Hippocampal formation (tissue), 2 donors: ENCODE data around the gene EPB41.
"Not testable (repeated sequence)": the region's sequence is repeated elsewhere in the genome, so short reads cannot be mapped to it uniquely, and the experiment has no call there.

ENCODE experiments used
- DNase-seq, 2 donors: peaks; one replicate each; lab custom pipeline; 2025; lab: John Stamatoyannopoulos, UW

EPB41 gene

GRCh38 chr1:29052941-29053340 is 138.6 kb downstream of the EPB41 start:
- DNase-seq = no peak

GRCh38 chr1:29055160-29055559 is 140.8 kb downstream of the EPB41 start:
- no peak for DNase-seq

DNA sequence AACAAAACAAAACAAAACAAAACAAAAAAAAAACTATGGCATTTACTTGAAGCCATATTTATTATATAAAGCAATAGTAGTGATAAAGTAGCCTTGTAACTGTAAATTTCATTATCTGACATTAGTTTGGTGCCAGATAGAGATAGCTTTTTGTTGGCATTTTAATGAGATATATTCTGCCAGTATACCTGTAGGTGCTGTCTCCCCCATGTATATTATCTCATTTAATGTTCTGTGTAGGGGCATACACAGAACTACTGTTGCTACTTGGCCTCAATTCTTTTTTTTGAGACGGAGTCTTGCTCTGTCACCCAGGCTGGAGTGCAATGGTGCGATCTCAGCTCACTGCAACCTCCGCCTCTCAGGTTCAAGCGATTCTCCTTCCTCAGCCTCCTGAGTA is 141.9 kb downstream of the EPB41 start:
- no peak for DNase-seq

- no peak for DNase-seq
Observed at GRCh38 chr1:29057700-29058099, 143.3 kb downstream of the EPB41 start.

DNA sequence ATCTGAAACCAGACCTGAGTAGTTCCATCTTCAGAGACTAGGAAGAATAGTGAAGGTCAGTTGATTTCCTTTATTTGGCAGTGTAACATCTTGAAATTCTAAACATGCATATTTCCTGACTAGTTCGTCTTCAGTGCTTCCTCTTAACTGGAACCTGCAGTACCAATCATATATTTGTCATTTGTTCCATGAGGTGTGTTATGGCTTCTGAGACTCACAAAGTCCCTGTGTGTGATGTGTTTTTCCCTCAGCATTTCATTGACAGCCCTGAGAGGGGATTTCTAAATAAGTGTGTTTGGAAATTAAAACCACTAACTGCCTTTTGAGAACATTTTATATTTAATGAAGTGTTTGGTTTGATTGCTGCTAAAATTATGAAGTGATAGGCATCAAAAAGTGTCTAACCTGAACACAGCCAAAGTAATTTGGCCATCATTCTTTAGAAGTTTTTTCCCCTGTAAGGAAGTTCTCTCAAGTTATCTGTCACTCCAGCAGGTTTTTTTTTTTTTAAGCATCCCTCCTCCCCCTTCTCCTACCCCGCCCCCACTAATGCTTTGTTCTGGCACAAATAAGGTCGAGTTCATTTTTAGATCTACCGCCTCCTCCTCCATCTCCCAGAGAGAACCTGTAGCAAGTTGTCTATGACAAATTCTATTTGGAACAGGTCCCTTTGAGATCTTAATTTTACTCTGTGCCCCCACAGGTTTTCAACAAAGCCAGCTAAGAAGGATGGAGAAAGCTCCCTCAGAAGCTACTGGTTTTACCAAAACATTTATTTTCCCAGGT is 148.0 kb downstream of the EPB41 start:
- no peak for DNase-seq

GRCh38 chr1:29064064-29064463 is 149.7 kb downstream of the EPB41 start:
- no peak for DNase-seq

- no peak for DNase-seq
Observed at GRCh38 chr1:29077155-29077554, 162.8 kb downstream of the EPB41 start.

DNA sequence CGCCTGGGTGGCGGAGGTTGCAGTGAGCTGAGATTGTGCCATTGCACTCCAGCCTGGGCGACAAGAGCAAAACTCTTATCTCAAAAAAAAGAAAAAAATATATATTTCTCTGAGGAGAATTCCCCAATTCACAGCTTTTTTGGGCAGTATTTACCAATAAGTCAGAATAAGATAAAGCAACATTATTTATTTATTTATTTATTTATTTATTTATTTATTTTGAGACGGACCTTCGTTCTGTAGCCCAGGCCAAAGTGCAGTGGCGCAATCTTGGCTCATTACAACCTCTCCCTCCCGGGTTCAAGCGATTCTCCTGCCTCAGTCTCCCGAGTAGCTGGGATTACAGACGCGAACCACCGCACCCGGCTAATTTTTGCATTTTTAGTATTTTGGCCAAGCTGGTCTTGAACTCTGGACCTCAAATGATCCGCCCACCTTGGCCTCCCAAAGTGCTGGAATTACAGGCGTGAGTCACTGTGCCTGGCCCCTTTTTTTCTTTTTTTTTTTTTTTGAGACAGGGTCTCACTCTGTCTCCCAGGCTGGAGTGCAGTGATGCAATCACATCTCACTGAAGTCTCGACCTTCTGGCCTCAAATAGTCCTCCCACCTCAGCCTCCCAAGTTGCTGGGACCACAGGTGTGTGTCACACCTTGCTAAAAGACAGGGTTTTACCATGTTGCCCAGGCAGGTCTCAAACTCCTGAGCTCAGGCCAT is 165.7 kb downstream of the EPB41 start:
- not testable (repeated sequence) for DNase-seq

GRCh38 chr1:29081201-29081600 is 166.8 kb downstream of the EPB41 start:
- no peak for DNase-seq

- DNase-seq = no peak
Observed at GRCh38 chr1:29082519-29082918, 168.2 kb downstream of the EPB41 start.

DNA sequence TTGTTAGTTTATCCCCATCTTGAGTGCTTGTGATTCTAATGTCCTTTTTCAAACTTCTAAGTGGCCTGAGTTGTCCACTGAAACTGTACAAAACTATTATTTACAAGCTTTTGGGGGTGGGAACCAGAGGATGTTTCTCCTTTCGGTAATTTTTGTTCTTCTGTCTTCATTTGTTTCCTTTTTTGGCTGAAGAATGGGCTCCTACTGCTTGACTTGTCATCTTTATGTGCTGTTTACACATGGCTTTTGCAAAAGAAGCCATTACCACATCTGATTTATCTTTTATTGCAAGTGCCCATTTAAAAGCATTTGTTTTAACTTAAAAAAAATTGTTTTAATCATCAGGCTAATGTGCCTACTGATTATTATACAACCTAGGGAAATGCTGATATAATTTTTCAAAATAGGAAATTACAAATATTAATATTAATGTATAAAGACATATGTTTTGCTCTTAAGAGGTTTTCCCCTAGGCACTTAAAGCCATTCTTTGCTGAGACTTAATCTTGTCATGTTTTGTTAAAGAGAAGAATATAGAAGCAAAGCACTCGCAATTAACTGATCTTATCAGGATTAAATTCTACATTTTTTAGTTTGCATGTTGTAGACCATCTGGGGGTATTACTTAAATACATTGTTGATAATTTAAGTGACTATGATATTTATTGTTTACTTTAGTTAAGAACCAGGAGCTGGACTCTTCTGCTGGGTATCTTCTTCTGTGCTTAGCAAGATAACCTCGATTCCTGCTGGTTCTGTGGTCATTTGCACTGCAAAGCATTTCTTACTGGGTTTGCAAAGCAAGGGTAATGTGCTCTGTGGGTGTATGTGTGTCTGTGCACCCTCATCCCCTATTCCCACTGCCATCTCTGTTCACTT is 169.2 kb downstream of the EPB41 start:
- DNase-seq = no peak

DNA sequence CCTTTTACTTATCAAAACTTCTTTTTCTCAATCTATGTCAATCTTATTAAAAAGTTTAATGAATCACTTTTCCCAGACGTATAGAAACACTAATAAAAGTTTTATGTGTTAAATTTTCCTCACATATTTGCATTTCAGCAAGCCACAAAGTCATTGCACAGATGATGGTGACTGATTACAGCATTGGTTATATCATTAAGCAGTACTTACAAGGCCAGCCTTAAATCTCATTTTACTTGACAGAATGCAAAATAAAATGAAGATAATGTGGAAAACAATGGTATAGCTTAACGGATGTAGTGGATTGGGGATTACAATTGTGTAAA is 169.8 kb downstream of the EPB41 start:
- DNase-seq = no peak

GRCh38 chr1:29090937-29091618 is 176.7 kb downstream of the EPB41 start:
- DNase-seq = no peak

- not testable (repeated sequence) for DNase-seq
Observed at GRCh38 chr1:29092704-29093103, 178.3 kb downstream of the EPB41 start.

- no peak for DNase-seq
Observed at GRCh38 chr1:29094433-29094832, 180.1 kb downstream of the EPB41 start.

- DNase-seq = no peak
Observed at GRCh38 chr1:29094954-29095353, 180.6 kb downstream of the EPB41 start.

GRCh38 chr1:29096231-29096886 is 182.0 kb downstream of the EPB41 start:
- no peak for DNase-seq

DNA sequence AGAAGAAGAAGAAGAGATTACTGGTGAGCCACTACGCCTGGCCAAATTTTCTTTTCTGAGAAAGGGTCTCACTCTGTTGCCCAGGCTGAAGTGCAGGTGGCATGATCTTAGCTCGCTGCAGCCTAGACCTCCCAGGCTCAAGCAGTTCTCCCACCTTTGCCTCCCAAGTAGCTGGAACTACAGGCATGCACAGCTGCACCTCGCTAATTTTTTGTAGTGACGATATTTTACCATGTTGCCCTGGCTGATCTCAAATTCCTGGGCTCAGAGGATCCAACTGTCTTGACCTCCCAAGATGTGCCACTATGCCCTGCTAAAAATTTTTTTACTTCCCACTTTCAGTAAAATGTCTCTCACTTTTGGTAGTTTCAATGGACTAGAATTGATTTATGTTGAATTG is 184.9 kb downstream of the EPB41 start:
- no peak for DNase-seq

GRCh38 chr1:29100487-29100886 is 186.1 kb downstream of the EPB41 start:
- DNase-seq = no peak

DNA sequence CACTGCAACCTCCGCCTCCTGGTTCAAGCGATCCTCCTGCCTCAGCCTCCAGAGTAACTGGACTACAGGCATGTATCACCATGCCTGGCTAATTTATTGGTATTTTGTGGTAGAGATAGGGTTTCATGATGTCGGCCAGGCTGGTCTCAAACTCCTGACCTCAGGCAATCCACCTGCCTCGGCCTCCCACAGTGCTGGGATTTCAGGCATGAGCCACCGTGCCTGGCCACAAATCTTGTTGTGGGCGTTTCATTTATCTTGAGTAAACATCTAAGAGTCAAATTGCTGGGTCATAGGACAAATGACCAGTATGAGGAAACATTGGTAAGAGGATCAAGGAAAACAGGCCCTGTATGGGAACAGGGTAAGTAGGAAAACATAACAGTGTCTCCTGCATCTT is 191.5 kb downstream of the EPB41 start:
- DNase-seq = no peak

- not testable (repeated sequence) for DNase-seq
Observed at GRCh38 chr1:29108041-29108440, 193.7 kb downstream of the EPB41 start.
